Tibial nerve (tissue), 4 donors: ENCODE results near the gene PAPPA. TPM values are rescaled to one million over a fixed set of nuclear protein-coding genes. Genes with fewer than 3 reads are reported as not detected.

Source experiments
- DNase-seq, 2 donors: peaks; one replicate each; pipeline ENCODE4 v3.0.0-alpha.2; 2019; ENCODE audit warnings: low spot score in 2 of 2
- H3K27ac ChIP-seq, 4 donors: fragments of 200-600 bp; sonication (generic) in 3 of 4; one replicate each; pipeline ENCODE4 v1.5.1; 2017 to 2019; ENCODE audit warnings: mild to moderate bottlenecking in 1 of 4
- H3K27me3 ChIP-seq, 2 donors: fragments of 200-600 bp; sonication (generic) in 1 of 2; one replicate each; pipeline versions ENCODE4 v1.5.1 to v1.6.0; 2017 to 2019
- H3K36me3 ChIP-seq, 3 donors: fragments of 200-600 bp; sonication (generic); one replicate each; pipeline ENCODE4 v1.5.1; 2018 to 2019
- H3K4me1 ChIP-seq, 4 donors: fragments of 200-600 bp; sonication (generic) in 3 of 4; one replicate each; pipeline ENCODE4 v1.5.1; 2017 to 2019
- H3K4me3 ChIP-seq, 4 donors: fragments of 200-600 bp; sonication (generic) in 3 of 4; one replicate each; pipeline ENCODE4 v1.5.1; 2017 to 2019; ENCODE audit warnings: mild to moderate bottlenecking in 1 of 4, moderate library complexity in 1 of 4
- H3K9me3 ChIP-seq, 4 donors: fragments of 200-600 bp; sonication (generic) in 3 of 4; one replicate each; pipeline ENCODE4 v1.5.1; 2017 to 2019
- CTCF ChIP-seq, 5 experiments: fragments of 200-600 bp in 3 of 5; fragments of 450-650 bp in 2 of 5; sonication (generic) in 3 of 5; IDR thresholded peaks; one replicate each; pipeline ENCODE4 v1.5.1; 2016 to 2019; ENCODE audit warnings: antibody characterized with exemption in 5 of 5, mild to moderate bottlenecking in 3 of 5, moderate library complexity in 2 of 5
- EP300 ChIP-seq, 2 donors: sonication (generic); formaldehyde crosslinking; IDR thresholded peaks; one replicate each; pipeline ENCODE4 v1.6.1; 2017; ENCODE audit warnings: antibody characterized with exemption in 2 of 2, mild to moderate bottlenecking in 1 of 2
- POLR2A ChIP-seq, 2 donors: fragments of 450-650 bp; IDR thresholded peaks; one replicate each; pipeline ENCODE4 v1.6.1; 2017; ENCODE audit warnings: antibody characterized with exemption in 2 of 2, mild to moderate bottlenecking in 2 of 2, moderate library complexity in 2 of 2
- WGBS, 2 donors: methylation state at CpG; one replicate each; pipeline ENCODE4 v1.1.5; 2018; 5-methylcytosine and 5-hydroxymethylcytosine counted together
- total RNA-seq, 4 donors: library from RNA; depleted of rRNA; stranded (reverse); fragments of >200 nt; gene quantifications; one replicate each; pipeline ENCODE4 v1.1.0, GENCODE V29; 2016

Gene PAPPA
- total RNA-seq, 4 donors from 2014 or later = 1.0 to 8.1 (median 4.0) TPM

- H3K27ac ChIP-seq = no peak overlapping the region
- 86 to 88% methylated on average over 2 of the region's 2 CpGs for WGBS, 2 donors
- no peak for DNase-seq
- H3K4me1 ChIP-seq = peaks cover 0 to 5% (median 0%) of the 10 kb centered on the region in 4 donors
- no peaks in the 10 kb centered on the region for H3K9me3 ChIP-seq
- TF ChIP-seq EP300 (IDR thresholded peaks at IDR 0.05) = no peak
- no peak for TF ChIP-seq CTCF (IDR thresholded peaks at IDR 0.05)
- no peak for TF ChIP-seq POLR2A (IDR thresholded peaks at IDR 0.05)
- H3K27me3 ChIP-seq = no peaks in the 10 kb centered on the region
- H3K4me3 ChIP-seq = no peak overlapping the region
- no peaks in the 10 kb centered on the region for H3K36me3 ChIP-seq
Measured at GRCh38 chr9:116163293-116164055, 9.9 kb downstream of the PAPPA start.

- Histone ChIP-seq H3K4me1 (peaks cover 0 to 5% (median 0%) of the 10 kb centered on the region in 4 donors), H3K9me3 (no peaks in the 10 kb centered on the region), H3K27me3 (no peaks in the 10 kb centered on the region), H3K4me3 (no peak overlapping the region), H3K27ac (no peak overlapping the region), H3K36me3 (no peaks in the 10 kb centered on the region)
- TF ChIP-seq CTCF (IDR thresholded peaks at IDR 0.05) = no peak
- no peak for TF ChIP-seq EP300 (IDR thresholded peaks at IDR 0.05)
- TF ChIP-seq POLR2A (IDR thresholded peaks at IDR 0.05) = no peak
- no peak for DNase-seq
- WGBS, 2 donors = 91 to 95% methylated on average over 2 of the region's 2 CpGs
Measured at GRCh38 chr9:116165912-116166311, 12.3 kb downstream of the PAPPA start.

- Histone ChIP-seq H3K4me3 (no peak overlapping the region), H3K27me3 (no peaks in the 10 kb centered on the region), H3K36me3 (no peaks in the 10 kb centered on the region), H3K4me1 (peaks cover 0 to 5% (median 0%) of the 10 kb centered on the region in 4 donors), H3K27ac (no peak overlapping the region), H3K9me3 (no peaks in the 10 kb centered on the region)
- no peak for DNase-seq
- TF ChIP-seq EP300 (IDR thresholded peaks at IDR 0.05) (no peak), CTCF (IDR thresholded peaks at IDR 0.05) (no peak)
- WGBS, 2 donors = 98 to 100% methylated on average over 1 of the region's 1 CpG
Measured at GRCh38 chr9:116166713-116167112, 13.1 kb downstream of the PAPPA start.

- Histone ChIP-seq H3K4me1 (peaks cover 0 to 5% (median 0%) of the 10 kb centered on the region in 4 donors), H3K27me3 (no peaks in the 10 kb centered on the region), H3K36me3 (no peaks in the 10 kb centered on the region), H3K4me3 (no peak overlapping the region), H3K27ac (no peak overlapping the region), H3K9me3 (no peaks in the 10 kb centered on the region)
- DNase-seq = no peak
- TF ChIP-seq CTCF (IDR thresholded peaks at IDR 0.05) (no peak), EP300 (IDR thresholded peaks at IDR 0.05) (no peak), POLR2A (IDR thresholded peaks at IDR 0.05) (no peak)
Measured at GRCh38 chr9:116168231-116168630, 14.6 kb downstream of the PAPPA start.

GRCh38 chr9:116172216-116172615 lies 18.6 kb downstream of the PAPPA start:
- no peak for TF ChIP-seq CTCF (IDR thresholded peaks at IDR 0.05)
- no peak for TF ChIP-seq POLR2A (IDR thresholded peaks at IDR 0.05)
- no peak for TF ChIP-seq EP300 (IDR thresholded peaks at IDR 0.05)
- WGBS, 2 donors = 65 to 69% methylated on average over 2 of the region's 2 CpGs
- H3K4me1 ChIP-seq = no peaks in the 10 kb centered on the region
- no peak overlapping the region for H3K4me3 ChIP-seq
- H3K27ac ChIP-seq = no peak overlapping the region
- no peaks in the 10 kb centered on the region for H3K9me3 ChIP-seq
- H3K36me3 ChIP-seq = no peaks in the 10 kb centered on the region
- no peak for DNase-seq
- H3K27me3 ChIP-seq = no peaks in the 10 kb centered on the region
